Endometrium (tissue), 2 donors: Measurements from ENCODE around the gene PPP1R37.
A peak's percentile ranks its signal among the peaks of the same experiment; 100 is the strongest.

Experiments
- FAIRE-seq: peaks from 2 replicates; lab custom pipeline; 2012; peaks lifted over from hg19 to GRCh38; lab: Jason Lieb, UNC
- donor health status: control.
- donor health status: control.

PPP1R37 gene

GRCh38 chr19:45170146-45171106, 77.4 kb downstream of the PPP1R37 start:
- FAIRE-seq, result no peak

- no peak for FAIRE-seq
Measured at GRCh38 chr19:45171211-45171623, 78.2 kb downstream of the PPP1R37 start.

GRCh38 chr19:45172173-45172572, 79.2 kb downstream of the PPP1R37 start:
- no peak for FAIRE-seq

- no peak for FAIRE-seq
Measured at GRCh38 chr19:45172611-45173208, 79.7 kb downstream of the PPP1R37 start.

- FAIRE-seq, result no peak
Measured at GRCh38 chr19:45173816-45174215, 80.8 kb downstream of the PPP1R37 start.

- FAIRE-seq, result no peak
Measured at GRCh38 chr19:45175515-45176345, 82.8 kb downstream of the PPP1R37 start.

- no peak for FAIRE-seq
Measured at GRCh38 chr19:45177817-45178261, 84.9 kb downstream of the PPP1R37 start, which contains the start of gene TRAPPC6A. Gene TRAPPC6A (minus strand): TSS chr19:45178237. CDS start chr19:45178218, 19 bp downstream.

- FAIRE-seq, result peak; percentile 100
Measured at GRCh38 chr19:45178262-45179071, 85.5 kb downstream of the PPP1R37 start, which contains the start of gene BLOC1S3. Gene BLOC1S3 (plus strand): TSS chr19:45178784. CDS start chr19:45179297, 513 bp downstream.

- FAIRE-seq, result no peak
Measured at GRCh38 chr19:45179072-45179891, 86.3 kb downstream of the PPP1R37 start.

- no peak for FAIRE-seq
Measured at GRCh38 chr19:45179892-45180370, 87.0 kb downstream of the PPP1R37 start.

GRCh38 chr19:45180936-45181335, 88.0 kb downstream of the PPP1R37 start:
- FAIRE-seq, result no peak

- FAIRE-seq, result no peak
Measured at GRCh38 chr19:45182758-45183157, 89.8 kb downstream of the PPP1R37 start.

GRCh38 chr19:45184115-45184514, 91.1 kb downstream of the PPP1R37 start:
- no peak for FAIRE-seq

GRCh38 chr19:45186509-45187334, 93.7 kb downstream of the PPP1R37 start:
- FAIRE-seq, result no peak

GRCh38 chr19:45187421-45188100, 94.6 kb downstream of the PPP1R37 start:
- FAIRE-seq, result no peak

- FAIRE-seq, result no peak
Measured at GRCh38 chr19:45189971-45190370, 97.0 kb downstream of the PPP1R37 start.

- no peak for FAIRE-seq
Measured at GRCh38 chr19:45191375-45191774, 98.4 kb downstream of the PPP1R37 start.

GRCh38 chr19:45195764-45196163, 102.8 kb downstream of the PPP1R37 start:
- no peak for FAIRE-seq
